K562 (cell line): ENCODE results near the gene INSL3.

Source experiments
- ADNP ChIP-seq: fragments of 200-800 bp; sonication (Bioruptor generic); IDR thresholded peaks from 2 replicates; pipeline ENCODE4 v1.6.1; 2016; ENCODE audit warnings: missing genetic modification characterization, missing compliant biosample characterization
- BMI1 ChIP-seq: fragments of 150-350 bp; IDR thresholded peaks from 2 replicates; pipeline ENCODE4 v1.6.1; 2014; ENCODE audit warnings: low read length
- EZH2 ChIP-seq: IDR thresholded peaks from 2 replicates; pipeline ENCODE4 v1.6.1; 2012; ENCODE audit warnings: low read depth, mild to moderate bottlenecking, inconsistent platforms, low read length, borderline replicate concordance
- FOXP1 ChIP-seq: sonication (generic); formaldehyde crosslinking; IDR thresholded peaks from 2 replicates; pipeline ENCODE4 v1.8.0; 2022; ENCODE audit warnings: mild to moderate bottlenecking, missing genetic modification reagents
- JUNB ChIP-seq: fragments of 450-650 bp; formaldehyde crosslinking; conservative IDR thresholded peaks from 2 replicates; pipeline ENCODE4 v1.4.0; 2020; ENCODE audit warnings: mild to moderate bottlenecking
- KLF6 ChIP-seq: fragments of 250-450 bp; sonication (Bioruptor Pico); IDR thresholded peaks from 2 replicates; pipeline ENCODE4 v1.4.0; 2020; ENCODE audit warnings: mild to moderate bottlenecking, moderate library complexity, borderline replicate concordance
- POLR2A ChIP-seq: fragments of 450-650 bp; conservative IDR thresholded peaks from 2 replicates; pipeline ENCODE4 v1.6.1; 2016
- POLR2AphosphoS2 ChIP-seq: IDR thresholded peaks from 2 replicates; pipeline ENCODE4 v1.6.1; 2012; ENCODE audit warnings: low read length, improper control_type of control experiment
- RBFOX2 ChIP-seq: fragments of 200-400 bp; formaldehyde crosslinking; IDR thresholded peaks from 2 replicates; pipeline ENCODE4 v1.6.1; 2017; ENCODE audit warnings: low read depth, mild to moderate bottlenecking, low read length, moderate library complexity
- ZNF212 ChIP-seq: fragments of 450-650 bp; formaldehyde crosslinking; IDR thresholded peaks from 2 replicates; pipeline ENCODE4 v1.4.0; 2020; ENCODE audit warnings: mild to moderate bottlenecking
- ZNF232 ChIP-seq: sonication (generic); formaldehyde crosslinking; IDR thresholded peaks from 2 replicates; pipeline ENCODE4 v1.8.0; 2022; ENCODE audit warnings: mild to moderate bottlenecking, missing genetic modification reagents
- ZNF699 ChIP-seq: fragments of 250-450 bp; sonication (Bioruptor Pico); IDR thresholded peaks from 2 replicates; pipeline ENCODE4 v1.8.0; 2021; ENCODE audit warnings: mild to moderate bottlenecking, moderate library complexity; ENCODE audit not compliant: insufficient replicate concordance
- TF ChIP-seq, protein P1 (sequence below), 3 experiments: IDR thresholded peaks in 2 of 3; conservative IDR thresholded peaks in 1 of 3; 2 replicates each; pipeline ENCODE4 v1.5.1; 2011 to 2012; ENCODE audit warnings: low read length in 3 of 3, mild to moderate bottlenecking in 3 of 3, control low read depth in 2 of 3, improper control_type of control experiment in 1 of 3, inconsistent platforms in 1 of 3, low read depth in 1 of 3, mixed read lengths in 1 of 3, moderate library complexity in 1 of 3; ENCODE audit not compliant: insufficient read depth in 2 of 3
- TF ChIP-seq, protein P2 (sequence below): fragments of 450-650 bp; formaldehyde crosslinking; IDR thresholded peaks from 2 replicates; pipeline ENCODE4 v1.4.0; 2022; ENCODE audit warnings: missing genetic modification characterization

DNA sequence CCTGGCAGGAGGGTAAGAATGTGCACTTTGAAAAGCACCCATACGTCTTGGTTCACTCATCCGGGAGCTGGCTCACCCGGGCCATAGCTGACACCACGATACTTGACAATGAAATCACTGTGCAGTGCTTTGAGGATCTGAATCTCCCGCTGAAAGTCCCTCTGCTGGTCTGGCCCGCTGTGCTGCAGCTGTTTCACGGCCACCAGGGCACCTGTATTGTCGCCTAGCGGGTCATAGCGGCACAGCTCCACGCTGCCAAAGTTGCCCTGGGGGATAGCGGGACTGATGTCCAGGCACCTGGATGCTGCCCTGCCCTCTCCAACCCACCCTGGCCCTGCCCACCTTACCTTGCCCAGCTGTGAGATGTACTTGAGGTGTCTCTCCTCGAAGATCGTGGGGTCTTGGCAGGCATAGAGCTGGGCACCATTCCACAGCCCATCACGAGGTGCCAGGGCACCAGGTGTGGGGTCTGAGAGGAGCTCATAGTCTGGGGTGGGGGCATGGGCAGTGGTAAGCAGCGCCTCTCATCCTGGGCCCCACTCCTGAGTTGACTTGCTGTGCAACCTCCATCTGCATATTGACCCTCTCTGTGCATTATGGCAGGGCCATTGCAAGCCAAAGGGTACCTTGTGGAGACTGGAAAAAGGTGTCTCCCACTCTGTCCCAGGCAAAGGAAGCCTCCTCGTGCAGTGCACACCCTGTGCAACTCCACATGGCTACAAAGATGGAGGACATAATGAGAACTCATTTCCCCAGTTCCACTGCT is 11.3 kb upstream of the INSL3 start:
- TF ChIP-seq, protein P1, sequence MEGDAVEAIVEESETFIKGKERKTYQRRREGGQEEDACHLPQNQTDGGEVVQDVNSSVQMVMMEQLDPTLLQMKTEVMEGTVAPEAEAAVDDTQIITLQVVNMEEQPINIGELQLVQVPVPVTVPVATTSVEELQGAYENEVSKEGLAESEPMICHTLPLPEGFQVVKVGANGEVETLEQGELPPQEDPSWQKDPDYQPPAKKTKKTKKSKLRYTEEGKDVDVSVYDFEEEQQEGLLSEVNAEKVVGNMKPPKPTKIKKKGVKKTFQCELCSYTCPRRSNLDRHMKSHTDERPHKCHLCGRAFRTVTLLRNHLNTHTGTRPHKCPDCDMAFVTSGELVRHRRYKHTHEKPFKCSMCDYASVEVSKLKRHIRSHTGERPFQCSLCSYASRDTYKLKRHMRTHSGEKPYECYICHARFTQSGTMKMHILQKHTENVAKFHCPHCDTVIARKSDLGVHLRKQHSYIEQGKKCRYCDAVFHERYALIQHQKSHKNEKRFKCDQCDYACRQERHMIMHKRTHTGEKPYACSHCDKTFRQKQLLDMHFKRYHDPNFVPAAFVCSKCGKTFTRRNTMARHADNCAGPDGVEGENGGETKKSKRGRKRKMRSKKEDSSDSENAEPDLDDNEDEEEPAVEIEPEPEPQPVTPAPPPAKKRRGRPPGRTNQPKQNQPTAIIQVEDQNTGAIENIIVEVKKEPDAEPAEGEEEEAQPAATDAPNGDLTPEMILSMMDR (IDR thresholded peaks at IDR 0.05 in 2 of 3, conservative IDR thresholded peaks at IDR 0.05 in 1 of 3; ENCODE audit: insufficient read depth in 2 of 3, low read depth in 1 of 3, low read length in 3 of 3): no peak
- no peak for TF ChIP-seq POLR2AphosphoS2
- TF ChIP-seq, protein P2, sequence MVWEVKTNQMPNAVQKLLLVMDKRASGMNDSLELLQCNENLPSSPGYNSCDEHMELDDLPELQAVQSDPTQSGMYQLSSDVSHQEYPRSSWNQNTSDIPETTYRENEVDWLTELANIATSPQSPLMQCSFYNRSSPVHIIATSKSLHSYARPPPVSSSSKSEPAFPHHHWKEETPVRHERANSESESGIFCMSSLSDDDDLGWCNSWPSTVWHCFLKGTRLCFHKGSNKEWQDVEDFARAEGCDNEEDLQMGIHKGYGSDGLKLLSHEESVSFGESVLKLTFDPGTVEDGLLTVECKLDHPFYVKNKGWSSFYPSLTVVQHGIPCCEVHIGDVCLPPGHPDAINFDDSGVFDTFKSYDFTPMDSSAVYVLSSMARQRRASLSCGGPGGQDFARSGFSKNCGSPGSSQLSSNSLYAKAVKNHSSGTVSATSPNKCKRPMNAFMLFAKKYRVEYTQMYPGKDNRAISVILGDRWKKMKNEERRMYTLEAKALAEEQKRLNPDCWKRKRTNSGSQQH (CRISPR knock-in tag): no peak
- TF ChIP-seq BMI1: no peak
- TF ChIP-seq EZH2: no peak
- TF ChIP-seq KLF6 (CRISPR knock-in tag): no peak
- no peak for TF ChIP-seq RBFOX2
- TF ChIP-seq ZNF232 (CRISPR knock-in tag): no peak
- no peak for TF ChIP-seq POLR2A
- no peak for TF ChIP-seq ADNP (tag)
- TF ChIP-seq ZNF699 (CRISPR knock-in tag): no peak
- no peak for TF ChIP-seq ZNF212
- no peak for TF ChIP-seq FOXP1
- TF ChIP-seq JUNB (CRISPR knock-in tag): no peak
